ENCODE results near the gene ITPR1.

DNA sequence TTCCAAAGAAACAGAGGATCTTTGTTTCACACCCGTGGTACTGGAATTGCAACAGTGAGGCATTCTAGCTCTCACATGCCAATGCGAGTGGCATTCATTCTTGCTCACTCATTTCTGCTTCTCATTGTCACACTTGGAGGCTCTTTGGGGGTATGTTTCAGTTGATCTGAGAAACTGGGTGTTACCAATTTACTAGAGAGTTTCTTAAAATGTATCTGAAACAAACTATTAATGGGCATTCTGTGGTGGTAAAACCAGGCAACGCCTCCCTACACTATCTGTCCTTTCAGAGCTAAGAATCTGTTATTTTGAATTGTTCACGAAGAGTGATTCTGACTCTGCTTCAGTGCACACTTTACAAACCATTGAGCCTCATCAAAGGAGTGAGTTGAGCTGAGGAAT lies 345.5 kb downstream of the ITPR1 start:
- TF ChIP-seq, protein P1, sequence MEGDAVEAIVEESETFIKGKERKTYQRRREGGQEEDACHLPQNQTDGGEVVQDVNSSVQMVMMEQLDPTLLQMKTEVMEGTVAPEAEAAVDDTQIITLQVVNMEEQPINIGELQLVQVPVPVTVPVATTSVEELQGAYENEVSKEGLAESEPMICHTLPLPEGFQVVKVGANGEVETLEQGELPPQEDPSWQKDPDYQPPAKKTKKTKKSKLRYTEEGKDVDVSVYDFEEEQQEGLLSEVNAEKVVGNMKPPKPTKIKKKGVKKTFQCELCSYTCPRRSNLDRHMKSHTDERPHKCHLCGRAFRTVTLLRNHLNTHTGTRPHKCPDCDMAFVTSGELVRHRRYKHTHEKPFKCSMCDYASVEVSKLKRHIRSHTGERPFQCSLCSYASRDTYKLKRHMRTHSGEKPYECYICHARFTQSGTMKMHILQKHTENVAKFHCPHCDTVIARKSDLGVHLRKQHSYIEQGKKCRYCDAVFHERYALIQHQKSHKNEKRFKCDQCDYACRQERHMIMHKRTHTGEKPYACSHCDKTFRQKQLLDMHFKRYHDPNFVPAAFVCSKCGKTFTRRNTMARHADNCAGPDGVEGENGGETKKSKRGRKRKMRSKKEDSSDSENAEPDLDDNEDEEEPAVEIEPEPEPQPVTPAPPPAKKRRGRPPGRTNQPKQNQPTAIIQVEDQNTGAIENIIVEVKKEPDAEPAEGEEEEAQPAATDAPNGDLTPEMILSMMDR (IDR thresholded peaks at IDR 0.05; ENCODE audit: insufficient read depth, low read depth, low read length), result no peak
- no peak for TF ChIP-seq EZH2 (IDR thresholded peaks at IDR 0.05; ENCODE audit: insufficient read depth, low read length)
